ENCODE results near the gene GASK1A.
"Not testable (repeated sequence)": the region's sequence is repeated elsewhere in the genome, so short reads cannot be mapped to it uniquely, and the experiment has no call there.

DNA sequence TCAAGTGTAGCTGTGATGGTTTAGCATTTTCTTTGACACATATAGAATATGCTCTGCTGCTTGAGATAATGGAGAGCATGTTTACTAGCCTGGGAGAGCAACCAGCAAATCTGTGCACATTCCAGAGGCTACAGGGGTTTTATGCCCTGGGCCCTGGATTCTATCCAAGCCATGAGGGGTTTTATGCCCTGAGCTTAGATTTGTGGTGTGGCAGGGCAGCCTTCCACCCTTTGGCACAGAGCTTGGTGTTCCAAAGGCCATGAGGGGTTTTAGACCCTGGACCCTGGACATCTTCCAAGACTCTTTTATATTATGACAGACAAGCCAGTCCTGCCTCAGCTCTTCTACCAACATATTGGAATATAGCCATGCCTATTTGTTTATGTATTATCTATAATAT is 66.0 kb downstream of the GASK1A start:
- TF ChIP-seq, protein P1, sequence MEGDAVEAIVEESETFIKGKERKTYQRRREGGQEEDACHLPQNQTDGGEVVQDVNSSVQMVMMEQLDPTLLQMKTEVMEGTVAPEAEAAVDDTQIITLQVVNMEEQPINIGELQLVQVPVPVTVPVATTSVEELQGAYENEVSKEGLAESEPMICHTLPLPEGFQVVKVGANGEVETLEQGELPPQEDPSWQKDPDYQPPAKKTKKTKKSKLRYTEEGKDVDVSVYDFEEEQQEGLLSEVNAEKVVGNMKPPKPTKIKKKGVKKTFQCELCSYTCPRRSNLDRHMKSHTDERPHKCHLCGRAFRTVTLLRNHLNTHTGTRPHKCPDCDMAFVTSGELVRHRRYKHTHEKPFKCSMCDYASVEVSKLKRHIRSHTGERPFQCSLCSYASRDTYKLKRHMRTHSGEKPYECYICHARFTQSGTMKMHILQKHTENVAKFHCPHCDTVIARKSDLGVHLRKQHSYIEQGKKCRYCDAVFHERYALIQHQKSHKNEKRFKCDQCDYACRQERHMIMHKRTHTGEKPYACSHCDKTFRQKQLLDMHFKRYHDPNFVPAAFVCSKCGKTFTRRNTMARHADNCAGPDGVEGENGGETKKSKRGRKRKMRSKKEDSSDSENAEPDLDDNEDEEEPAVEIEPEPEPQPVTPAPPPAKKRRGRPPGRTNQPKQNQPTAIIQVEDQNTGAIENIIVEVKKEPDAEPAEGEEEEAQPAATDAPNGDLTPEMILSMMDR (IDR thresholded peaks at IDR 0.05; ENCODE audit: low read depth, low read length): not testable (repeated sequence)
- not testable (repeated sequence) for TF ChIP-seq EZH2phosphoT487 (IDR thresholded peaks at IDR 0.05; ENCODE audit: low read depth)

All from OCI-LY3 (cell line).